T-helper 1 cell treated with Interleukin-12 subunit alpha and Interleukin-12 subunit beta and Interleukin-4 antibody, amounts not matched to agents 30 ng/mL and 1 ng/mL, for 36 hours (primary cell): Measurements from ENCODE around the gene TM4SF5. TPM values are rescaled to one million over a fixed set of nuclear protein-coding genes. Genes with fewer than 3 reads are reported as not detected.

Experiments used
- intact Hi-C: fragments of 100-400 bp; cut with micrococcal nuclease; formaldehyde crosslinking; loops from one replicate; pipeline ENCODE4 v1.15.1; 2024
- total RNA-seq: library from RNA; stranded (reverse); gene quantifications from 2 replicates; pipeline ENCODE4 v1.2.3, GENCODE V29; 2022

The TM4SF5 gene
- total RNA-seq, 1 donor from 2014 or later, result 0.22 TPM

GRCh38 chr17:4788807-4789700 lies 17.4 kb downstream of the TM4SF5 start, which contains the start of gene GLTPD2:
Gene GLTPD2 (plus strand): TSS chr17:4788964. CDS start chr17:4789012, 48 bp downstream.
- intact Hi-C loops, result loop anchor here (5.0 kb wide), 1 partner anchor 152 kb away; no protein-coding TSS in a partner anchor

GRCh38 chr17:4789701-4789950 lies 17.9 kb downstream of the TM4SF5 start:
- intact Hi-C loops, result loop anchor here (5.0 kb wide), 1 partner anchor 152 kb away; no protein-coding TSS in a partner anchor

GRCh38 chr17:4789951-4790704 lies 18.4 kb downstream of the TM4SF5 start:
- intact Hi-C loops, result loop anchor here (1.0 to 10.0 kb wide), 8 partner anchors 17 to 1155 kb away; partner anchors contain the start of genes ARRB2, CTNS, MED11 and MINK1

DNA sequence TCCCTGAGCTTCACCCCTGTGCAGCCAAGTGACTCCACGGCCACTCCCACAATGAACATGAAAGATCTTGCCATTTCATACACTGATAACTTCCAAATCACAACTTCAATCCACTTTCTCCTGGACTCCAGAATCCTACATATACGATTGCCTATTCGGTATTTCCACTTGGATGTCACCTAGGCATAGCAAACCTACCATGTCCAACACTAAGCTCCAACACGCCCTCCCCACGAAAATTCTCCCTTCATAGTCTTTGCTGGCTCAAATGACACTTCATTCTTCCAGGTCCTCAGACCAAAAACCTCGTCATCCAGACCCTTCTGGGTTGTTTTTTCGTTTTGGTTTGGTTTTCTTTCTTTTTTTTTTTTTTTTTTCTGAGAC lies 19.0 kb downstream of the TM4SF5 start:
- intact Hi-C loops, result loop anchor here (1.0 to 10.0 kb wide), 7 partner anchors 16 to 1156 kb away; partner anchors contain the start of genes ARRB2, CTNS, MED11 and MINK1

DNA sequence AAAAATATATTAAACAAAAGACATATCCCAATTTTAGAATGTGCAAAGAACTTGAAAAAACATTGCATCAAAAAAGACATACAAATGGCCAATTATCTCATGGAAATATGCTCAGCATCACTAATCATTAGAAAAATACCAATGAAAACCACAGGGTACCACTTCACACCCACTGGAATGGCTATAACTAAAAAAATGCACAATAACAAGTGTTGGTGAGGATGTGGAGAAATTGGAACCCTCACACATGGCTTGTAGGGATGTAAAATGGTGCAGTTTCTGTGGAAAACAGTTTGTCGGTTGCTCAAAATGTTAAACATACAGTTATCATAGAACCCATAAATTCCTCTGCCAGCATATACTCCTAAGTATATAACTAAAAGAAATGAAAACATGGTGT lies 23.5 kb downstream of the TM4SF5 start:
- intact Hi-C loops, result loop anchor here (5.0 to 10.0 kb wide), 3 partner anchors 428 to 1160 kb away; partner anchors contain the start of genes CTNS, CYB5D2, SHPK and UBE2G1

DNA sequence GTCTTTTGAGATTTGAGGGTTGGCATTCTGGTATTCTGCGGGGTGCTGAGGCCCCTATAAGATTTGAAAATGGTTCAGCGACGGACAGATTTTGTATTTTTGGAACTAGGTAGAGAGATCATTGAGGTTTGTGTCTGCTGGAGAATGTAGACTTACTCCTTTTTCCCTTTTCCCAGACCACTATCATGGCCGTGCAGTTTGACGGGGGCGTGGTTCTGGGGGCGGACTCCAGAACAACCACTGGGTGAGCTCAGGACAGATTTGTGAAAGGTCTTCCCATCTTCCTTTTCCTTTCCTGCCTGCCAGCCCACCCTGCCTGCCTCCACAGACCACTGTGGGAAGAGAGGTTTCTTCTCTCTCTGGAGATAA lies 24.9 kb downstream of the TM4SF5 start:
- intact Hi-C loops, result loop anchor here (1.0 to 10.0 kb wide), 8 partner anchors 11 to 1162 kb away; partner anchors contain the start of genes ARRB2, CHRNE, CTNS and CYB5D2

DNA sequence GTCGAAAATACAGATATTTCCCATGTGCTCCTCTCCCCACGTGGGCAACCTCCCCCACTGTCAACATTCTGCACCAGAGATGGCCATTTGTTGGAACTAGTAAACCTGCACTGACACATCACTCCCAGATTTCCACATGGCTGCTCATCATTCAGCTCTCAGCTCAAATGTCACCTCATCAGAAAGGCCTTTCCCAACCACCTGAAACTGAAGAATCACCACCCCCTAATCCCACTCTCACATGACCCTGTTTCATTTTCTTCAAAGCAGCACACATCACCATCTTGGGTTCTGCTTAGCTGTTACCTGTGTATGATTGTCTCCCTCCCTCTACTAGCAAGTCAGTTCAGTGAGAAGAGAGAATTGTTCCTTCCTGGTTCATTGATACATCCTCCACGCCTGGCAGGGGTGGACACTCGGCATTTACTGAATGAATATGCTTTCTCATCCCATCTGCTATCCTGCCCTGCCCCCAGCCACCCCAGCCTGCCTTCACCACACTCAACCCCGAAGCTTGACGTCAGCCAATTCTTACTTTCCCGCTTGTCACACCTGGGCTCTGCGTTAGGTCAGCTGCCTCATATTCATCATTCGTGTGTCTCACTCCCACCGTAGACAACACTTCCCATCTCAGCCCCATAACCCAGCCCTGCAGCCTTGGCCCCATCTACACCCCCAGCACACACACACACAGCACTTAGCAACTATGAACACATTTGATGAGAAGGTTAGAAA lies 28.9 kb downstream of the TM4SF5 start:
- intact Hi-C loops, result no loop called here

DNA sequence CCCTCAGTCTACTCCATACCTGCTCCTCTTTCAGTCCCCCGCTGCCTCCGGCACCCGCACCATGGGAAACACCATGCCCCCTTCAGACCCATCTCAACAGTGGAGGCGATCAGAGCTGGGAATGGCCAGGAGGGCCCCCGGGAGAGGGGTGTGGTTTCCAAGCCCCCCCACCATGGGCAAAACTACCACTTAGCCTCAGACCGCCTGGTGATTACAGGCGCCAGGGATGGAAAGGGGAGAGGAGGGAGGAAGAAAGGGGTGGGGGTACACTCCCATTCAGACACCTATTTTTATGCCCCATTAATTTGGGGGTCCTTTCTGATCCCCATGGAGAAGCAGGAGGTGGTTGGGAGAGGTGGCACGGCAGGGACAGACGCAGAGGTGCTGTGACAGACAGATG lies 30.5 kb downstream of the TM4SF5 start, which contains the start of gene C17orf114:
Gene C17orf114 (minus strand): TSS at position 101 of the 400 bp plus-strand sequence.
- intact Hi-C loops, result no loop called here

DNA sequence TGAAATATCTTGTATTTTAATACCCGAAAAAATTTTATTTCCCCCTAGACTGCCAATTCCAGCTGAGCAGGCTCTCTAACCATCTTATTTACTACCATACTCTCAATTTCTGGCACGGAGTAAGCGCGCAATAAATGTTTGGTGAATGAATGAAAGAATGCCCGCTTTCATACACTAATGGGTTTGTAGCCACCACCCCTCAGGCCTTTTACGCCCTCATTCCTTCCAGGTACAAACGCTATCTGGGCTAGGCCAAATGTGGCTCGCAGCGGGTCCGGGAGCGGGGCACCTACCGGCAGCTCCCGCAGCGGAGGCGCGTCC lies 34.7 kb downstream of the TM4SF5 start:
- intact Hi-C loops, result loop anchor here (2.0 kb wide), 1 partner anchor 16 kb away; no protein-coding TSS in a partner anchor

GRCh38 chr17:4806777-4807604 lies 35.3 kb downstream of the TM4SF5 start, which contains the start of gene PLD2:
Gene PLD2 (plus strand): TSS chr17:4807152. CDS start chr17:4807773, 621 bp downstream.
- intact Hi-C loops, result loop anchor here (1.0 to 2.0 kb wide), 4 partner anchors 11 to 97 kb away; partner anchors contain the start of genes ARRB2, MINK1 and PSMB6

DNA sequence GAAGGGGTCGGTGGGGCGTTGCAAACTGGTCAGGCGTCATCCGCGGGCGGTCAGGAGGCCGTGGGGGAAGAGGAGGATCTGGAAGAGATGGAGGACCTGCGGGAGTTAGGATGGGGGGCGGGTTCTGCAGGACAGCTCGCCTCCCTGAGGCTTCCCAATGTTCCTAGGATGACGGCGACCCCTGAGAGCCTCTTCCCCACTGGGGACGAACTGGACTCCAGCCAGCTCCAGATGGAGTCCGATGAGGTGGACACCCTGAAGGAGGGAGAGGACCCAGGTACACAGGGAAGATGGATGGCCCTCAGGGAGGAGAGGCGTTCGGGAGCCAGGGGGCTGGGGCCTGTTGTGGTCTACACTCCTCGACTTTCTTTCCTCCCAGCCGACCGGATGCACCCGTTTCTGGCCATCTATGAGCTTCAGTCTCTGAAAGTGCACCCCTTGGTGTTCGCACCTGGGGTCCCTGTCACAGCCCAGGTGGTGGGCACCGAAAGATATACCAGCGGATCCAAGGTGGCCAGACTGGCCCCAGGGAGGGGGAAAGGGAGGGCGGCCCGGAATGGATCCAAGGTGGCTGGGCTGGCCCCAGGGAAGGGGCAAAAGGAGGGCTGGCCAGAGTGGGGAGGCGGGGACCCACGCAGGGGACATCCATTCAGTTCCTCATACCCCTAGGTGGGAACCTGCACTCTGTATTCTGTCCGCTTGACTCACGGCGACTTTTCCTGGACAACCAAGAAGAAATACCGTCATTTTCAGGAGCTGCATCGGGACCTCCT lies 36.1 kb downstream of the TM4SF5 start:
- intact Hi-C loops, result loop anchor here (1.0 to 2.0 kb wide), 4 partner anchors 11 to 97 kb away; partner anchors contain the start of genes ARRB2, MINK1 and PSMB6

DNA sequence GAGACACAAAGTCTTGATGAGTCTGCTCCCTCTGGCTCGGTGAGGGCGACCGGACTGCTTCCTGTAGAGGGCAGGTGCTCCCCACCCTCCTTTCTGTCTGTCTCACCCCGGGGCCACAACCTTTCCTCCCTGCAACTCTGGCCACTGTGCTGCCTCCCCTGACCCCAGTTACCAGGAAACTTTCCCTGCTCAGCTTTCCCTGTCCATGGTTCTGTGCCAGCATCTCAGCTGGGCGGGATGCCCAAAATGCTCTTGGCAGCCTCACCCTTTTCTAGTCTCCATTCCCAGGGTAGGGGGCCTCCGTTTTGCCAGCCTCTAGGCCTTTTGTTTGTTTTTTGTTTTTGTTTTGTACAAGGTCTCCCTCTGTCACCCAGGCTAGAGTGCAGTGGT lies 36.7 kb downstream of the TM4SF5 start:
- intact Hi-C loops, result no loop called here

- intact Hi-C loops, result no loop called here
These were observed 39.1 kb downstream of the TM4SF5 start for GRCh38 chr17:4810696-4811290.

GRCh38 chr17:4811471-4811870 lies 39.8 kb downstream of the TM4SF5 start:
- intact Hi-C loops, result no loop called here

- intact Hi-C loops, result no loop called here
These were observed 41.0 kb downstream of the TM4SF5 start for GRCh38 chr17:4812690-4813089.

- intact Hi-C loops, result no loop called here
These were observed 43.5 kb downstream of the TM4SF5 start for GRCh38 chr17:4815043-4815675.

DNA sequence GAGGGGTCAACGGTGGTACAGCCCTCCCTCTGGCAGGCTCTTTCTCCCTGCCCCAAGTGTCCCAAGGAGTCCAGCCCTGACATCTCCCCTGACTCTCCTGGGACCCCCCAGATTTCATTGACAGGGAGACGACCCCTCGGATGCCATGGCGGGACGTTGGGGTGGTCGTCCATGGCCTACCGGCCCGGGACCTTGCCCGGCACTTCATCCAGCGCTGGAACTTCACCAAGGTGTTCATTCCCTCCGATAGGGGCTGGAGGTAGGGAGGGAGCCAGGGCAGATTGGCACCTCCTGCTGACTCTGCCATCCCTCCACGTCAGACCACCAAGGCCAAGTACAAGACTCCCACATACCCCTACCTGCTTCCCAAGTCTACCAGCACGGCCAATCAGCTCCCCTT lies 45.1 kb downstream of the TM4SF5 start:
- intact Hi-C loops, result no loop called here

DNA sequence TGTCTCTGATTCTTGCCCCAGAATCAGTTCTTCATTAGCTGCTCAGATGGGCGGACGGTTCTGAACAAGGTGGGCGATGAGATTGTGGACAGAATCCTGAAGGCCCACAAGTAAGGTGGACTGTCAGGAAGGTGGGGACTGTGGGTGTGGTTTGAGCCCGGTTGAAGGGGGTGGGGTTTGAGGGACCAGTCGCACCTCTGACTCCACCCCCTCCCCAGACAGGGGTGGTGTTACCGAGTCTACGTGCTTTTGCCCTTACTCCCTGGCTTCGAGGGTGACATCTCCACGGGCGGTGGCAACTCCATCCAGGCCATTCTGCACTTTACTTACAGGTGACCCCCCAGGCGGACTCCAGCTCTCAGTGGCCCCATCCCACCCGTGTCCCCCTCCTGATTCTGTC lies 46.6 kb downstream of the TM4SF5 start:
- intact Hi-C loops, result no loop called here
